Measurements from ENCODE around the gene LSM4.

LSM4 gene

GRCh38 chr19:18292810-18293641 lies 29.9 kb downstream of the LSM4 start:
- DNase-seq (ENCODE audit: low read depth in 2 of 2), result peak in 1 of 2 donors; percentile 56

GRCh38 chr19:18292462-18292809 lies 30.4 kb downstream of the LSM4 start:
- no peak for DNase-seq (ENCODE audit: low read depth in 2 of 2)

- peak; percentile 64 to 86 for DNase-seq (ENCODE audit: low read depth in 2 of 2)
These were observed 31.1 kb downstream of the LSM4 start for GRCh38 chr19:18291590-18292461.

- no peak for DNase-seq (ENCODE audit: low read depth in 2 of 2)
These were observed 31.8 kb downstream of the LSM4 start for GRCh38 chr19:18291019-18291524.

GRCh38 chr19:18290302-18291018 lies 32.4 kb downstream of the LSM4 start:
- peak; percentile 78 to 90 for DNase-seq (ENCODE audit: low read depth in 2 of 2)

- DNase-seq (ENCODE audit: low read depth in 2 of 2), result no peak
These were observed 33.2 kb downstream of the LSM4 start for GRCh38 chr19:18289471-18290301.

- no peak for DNase-seq (ENCODE audit: low read depth in 2 of 2)
These were observed 34.8 kb downstream of the LSM4 start for GRCh38 chr19:18287836-18288772.

GRCh38 chr19:18286973-18287635 lies 35.8 kb downstream of the LSM4 start:
- DNase-seq (ENCODE audit: low read depth in 2 of 2), result no peak

- no peak for DNase-seq (ENCODE audit: low read depth in 2 of 2)
These were observed 38.0 kb downstream of the LSM4 start for GRCh38 chr19:18284712-18285360.

- DNase-seq (ENCODE audit: low read depth in 2 of 2), result no peak
These were observed 39.5 kb downstream of the LSM4 start for GRCh38 chr19:18283338-18283737.

- no peak for DNase-seq (ENCODE audit: low read depth in 2 of 2)
These were observed 40.1 kb downstream of the LSM4 start for GRCh38 chr19:18282788-18283141.

GRCh38 chr19:18282021-18282787 lies 40.7 kb downstream of the LSM4 start:
- no peak for DNase-seq (ENCODE audit: low read depth in 2 of 2)

GRCh38 chr19:18281082-18282020 lies 41.5 kb downstream of the LSM4 start, which contains the start of gene JUND:
TSS of gene JUND (minus strand) at chr19:18281622. CDS start at chr19:18281484, 138 bp downstream.
- DNase-seq (ENCODE audit: low read depth in 2 of 2), result peak; percentile 88 to 94

- DNase-seq (ENCODE audit: low read depth in 2 of 2), result peak in 1 of 2 donors; percentile 55
These were observed 42.4 kb downstream of the LSM4 start for GRCh38 chr19:18280247-18281081.

GRCh38 chr19:18279516-18280246 lies 43.2 kb downstream of the LSM4 start:
- DNase-seq (ENCODE audit: low read depth in 2 of 2), result peak; percentile 79 to 87

- DNase-seq (ENCODE audit: low read depth in 2 of 2), result no peak
These were observed 43.7 kb downstream of the LSM4 start for GRCh38 chr19:18279266-18279515.
